ENCODE data around the gene COLEC11.

GRCh38 chr2:3677436-3677835 lies 82.5 kb downstream of the COLEC11 start:
- TF ChIP-seq ZFP3 (CRISPR knock-in tag; IDR thresholded peaks at IDR 0.05) = no peak
- TF ChIP-seq PPARA (CRISPR knock-in tag; IDR thresholded peaks at IDR 0.05; ENCODE audit: borderline replicate concordance) = no peak
- no peak for TF ChIP-seq ISL1 (CRISPR knock-in tag; IDR thresholded peaks at IDR 0.05)
- no peak for TF ChIP-seq ZNF8 (CRISPR knock-in tag; IDR thresholded peaks at IDR 0.05)
- no peak for TF ChIP-seq ZNF565 (CRISPR knock-in tag; conservative IDR thresholded peaks at IDR 0.05; ENCODE audit: low read depth)
- no peak for TF ChIP-seq CREB5 (CRISPR knock-in tag; IDR thresholded peaks at IDR 0.05; ENCODE audit: low read depth)
- no peak for TF ChIP-seq RARB (CRISPR knock-in tag; IDR thresholded peaks at IDR 0.05)
- TF ChIP-seq, protein P1, sequence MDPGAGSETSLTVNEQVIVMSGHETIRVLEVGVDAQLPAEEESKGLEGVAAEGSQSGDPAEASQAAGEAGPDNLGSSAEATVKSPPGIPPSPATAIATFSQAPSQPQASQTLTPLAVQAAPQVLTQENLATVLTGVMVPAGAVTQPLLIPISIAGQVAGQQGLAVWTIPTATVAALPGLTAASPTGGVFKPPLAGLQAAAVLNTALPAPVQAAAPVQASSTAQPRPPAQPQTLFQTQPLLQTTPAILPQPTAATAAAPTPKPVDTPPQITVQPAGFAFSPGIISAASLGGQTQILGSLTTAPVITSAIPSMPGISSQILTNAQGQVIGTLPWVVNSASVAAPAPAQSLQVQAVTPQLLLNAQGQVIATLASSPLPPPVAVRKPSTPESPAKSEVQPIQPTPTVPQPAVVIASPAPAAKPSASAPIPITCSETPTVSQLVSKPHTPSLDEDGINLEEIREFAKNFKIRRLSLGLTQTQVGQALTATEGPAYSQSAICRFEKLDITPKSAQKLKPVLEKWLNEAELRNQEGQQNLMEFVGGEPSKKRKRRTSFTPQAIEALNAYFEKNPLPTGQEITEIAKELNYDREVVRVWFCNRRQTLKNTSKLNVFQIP (CRISPR knock-in tag; IDR thresholded peaks at IDR 0.05; ENCODE audit: borderline replicate concordance, low read depth) = no peak
- TF ChIP-seq, protein P2, sequence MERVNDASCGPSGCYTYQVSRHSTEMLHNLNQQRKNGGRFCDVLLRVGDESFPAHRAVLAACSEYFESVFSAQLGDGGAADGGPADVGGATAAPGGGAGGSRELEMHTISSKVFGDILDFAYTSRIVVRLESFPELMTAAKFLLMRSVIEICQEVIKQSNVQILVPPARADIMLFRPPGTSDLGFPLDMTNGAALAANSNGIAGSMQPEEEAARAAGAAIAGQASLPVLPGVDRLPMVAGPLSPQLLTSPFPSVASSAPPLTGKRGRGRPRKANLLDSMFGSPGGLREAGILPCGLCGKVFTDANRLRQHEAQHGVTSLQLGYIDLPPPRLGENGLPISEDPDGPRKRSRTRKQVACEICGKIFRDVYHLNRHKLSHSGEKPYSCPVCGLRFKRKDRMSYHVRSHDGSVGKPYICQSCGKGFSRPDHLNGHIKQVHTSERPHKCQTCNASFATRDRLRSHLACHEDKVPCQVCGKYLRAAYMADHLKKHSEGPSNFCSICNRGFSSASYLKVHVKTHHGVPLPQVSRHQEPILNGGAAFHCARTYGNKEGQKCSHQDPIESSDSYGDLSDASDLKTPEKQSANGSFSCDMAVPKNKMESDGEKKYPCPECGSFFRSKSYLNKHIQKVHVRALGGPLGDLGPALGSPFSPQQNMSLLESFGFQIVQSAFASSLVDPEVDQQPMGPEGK (CRISPR knock-in tag; IDR thresholded peaks at IDR 0.05; ENCODE audit: borderline replicate concordance) = no peak
- TF ChIP-seq TOX (CRISPR knock-in tag; IDR thresholded peaks at IDR 0.05; ENCODE audit: borderline replicate concordance) = no peak
- TF ChIP-seq ESRRG (CRISPR knock-in tag; IDR thresholded peaks at IDR 0.05) = no peak
- TF ChIP-seq ZNF70 (CRISPR knock-in tag; IDR thresholded peaks at IDR 0.05) = no peak
- no peak for TF ChIP-seq OSR1 (CRISPR knock-in tag; IDR thresholded peaks at IDR 0.05)
